Sigmoid colon (tissue), 3 donors: ENCODE results near the gene LY6G6D.

Experiments used
- CTCF ChIP-seq, 4 experiments: fragments of 450-650 bp in 3 of 4; fragments of 200-600 bp in 1 of 4; IDR thresholded peaks; one replicate each; pipeline ENCODE4 v1.5.1; 2016 to 2019; ENCODE audit warnings: antibody characterized with exemption in 4 of 4, mild to moderate bottlenecking in 3 of 4, moderate library complexity in 2 of 4
- POLR2A ChIP-seq, 2 donors: fragments of 450-650 bp; IDR thresholded peaks; one replicate each; pipeline ENCODE4 v1.6.1; 2016; ENCODE audit warnings: antibody characterized with exemption in 2 of 2, mild to moderate bottlenecking in 2 of 2, moderate library complexity in 2 of 2

GRCh38 chr6:31750411-31751022 lies 35.4 kb downstream of the LY6G6D start:
- TF ChIP-seq CTCF (IDR thresholded peaks at IDR 0.05) (no peak), POLR2A (IDR thresholded peaks at IDR 0.05) (no peak)
